Transverse colon (tissue), 4 donors: ENCODE measurements around the gene FDX1. TPM values are rescaled to one million over a fixed set of nuclear protein-coding genes. Genes with fewer than 3 reads are reported as not detected.
"Not testable (repeated sequence)": the region's sequence is repeated elsewhere in the genome, so short reads cannot be mapped to it uniquely, and the experiment has no call there.

Experiments used
- DNase-seq: peaks from one replicate; pipeline ENCODE4 v3.0.0-alpha.2; 2019
- H3K27ac ChIP-seq, 4 donors: fragments of 200-600 bp; sonication (generic); 2 replicates each; pipeline ENCODE4 v1.5.1; 2016 to 2018; ENCODE audit warnings: inconsistent platforms in 4 of 4
- H3K27me3 ChIP-seq: fragments of 200-600 bp; sonication (generic); 2 replicates; pipeline ENCODE4 v1.5.1; 2017; ENCODE audit warnings: inconsistent platforms
- H3K36me3 ChIP-seq, 4 donors: fragments of 200-600 bp; sonication (generic); 2 replicates each; pipeline ENCODE4 v1.5.1; 2017 to 2019; ENCODE audit warnings: inconsistent platforms in 4 of 4
- H3K4me1 ChIP-seq, 4 donors: fragments of 200-600 bp; sonication (generic); 2 replicates each; pipeline ENCODE4 v1.5.1; 2017 to 2020; ENCODE audit warnings: inconsistent platforms in 4 of 4
- H3K4me3 ChIP-seq, 4 donors: fragments of 200-600 bp; sonication (generic); 1 replicate in 1 of 4; 2 replicates in 3 of 4; pipeline versions ENCODE4 v1.5.1 to v1.6.1; 2017 to 2019; ENCODE audit warnings: inconsistent platforms in 4 of 4
- H3K9me3 ChIP-seq, 2 donors: fragments of 200-600 bp; sonication (generic); 2 replicates each; pipeline ENCODE4 v1.5.1; 2017 to 2019; ENCODE audit warnings: inconsistent platforms in 2 of 2
- CTCF ChIP-seq, 5 experiments: fragments of 200-600 bp in 3 of 5; fragments of 450-650 bp in 2 of 5; sonication (generic) in 3 of 5; IDR thresholded peaks; 1 replicate in 2 of 5; 2 replicates in 3 of 5; pipeline ENCODE4 v1.5.1; 2016 to 2017; ENCODE audit warnings: antibody characterized with exemption in 5 of 5, inconsistent platforms in 3 of 5, mild to moderate bottlenecking in 2 of 5, moderate library complexity in 1 of 5
- EP300 ChIP-seq: sonication (generic); formaldehyde crosslinking; IDR thresholded peaks from one replicate; pipeline ENCODE4 v1.6.1; 2017; ENCODE audit warnings: antibody characterized with exemption, low read depth
- POLR2A ChIP-seq: fragments of 450-650 bp; IDR thresholded peaks from one replicate; pipeline ENCODE4 v1.6.1; 2016; ENCODE audit warnings: antibody characterized with exemption, mild to moderate bottlenecking, moderate library complexity
- POLR2AphosphoS5 ChIP-seq, 3 donors: sonication (generic); formaldehyde crosslinking; IDR thresholded peaks; one replicate each; pipeline ENCODE4 v1.6.1; 2016; ENCODE audit warnings: antibody characterized with exemption in 3 of 3
- WGBS, 2 donors: methylation state at CpG; one replicate each; pipeline ENCODE4 v1.1.5; 2018; ENCODE audit warnings: low coverage in 1 of 2; 5-methylcytosine and 5-hydroxymethylcytosine counted together
- in situ Hi-C, 4 donors: fragments of 200-750 bp; cut with MboI; loops; one replicate each; pipeline versions ENCODE4 v1.15.0 to v1.15.1; 2017; ENCODE audit warnings: low sequenced_read_pairs in 3 of 4, low pct_ligation_motif_present in 1 of 4, low pct_unique_long_range_greater_than_20kb in 1 of 4
- intact Hi-C: fragments of 100-400 bp; cut with DNase I; formaldehyde crosslinking; loops from one replicate; pipeline ENCODE4 v1.15.1; 2023; ENCODE audit warnings: low total_unique reads
- total RNA-seq, 4 donors: library from RNA; depleted of rRNA; stranded (reverse); fragments of >200 nt; gene quantifications; one replicate each; pipeline ENCODE4 v1.1.0, GENCODE V29; 2016

FDX1 gene
- total RNA-seq, 4 donors from 2014 or later: 25.4 to 28.9 (median 26.8) TPM

GRCh38 chr11:110410651-110411050, 19.1 kb upstream of the FDX1 start:
- Histone ChIP-seq H3K9me3 (no peaks in the 10 kb centered on the region), H3K27me3 (no peaks in the 10 kb centered on the region), H3K4me3 (no peak overlapping the region), H3K36me3 (no peaks in the 10 kb centered on the region), H3K27ac (no peak overlapping the region), H3K4me1 (no peaks in the 10 kb centered on the region)
- DNase-seq: no peak
- intact Hi-C loops: no loop called here
- in situ Hi-C loops: no loop called here
- WGBS, 2 donors: 94 to 100% methylated on average over 1 of the region's 1 CpG
- TF ChIP-seq POLR2A: no peak
- no peak for TF ChIP-seq CTCF (IDR thresholded peaks at IDR 0.05)
- TF ChIP-seq EP300: no peak
- TF ChIP-seq POLR2AphosphoS5 (IDR thresholded peaks at IDR 0.05): no peak

GRCh38 chr11:110415081-110415480, 14.7 kb upstream of the FDX1 start:
- Histone ChIP-seq H3K36me3 (no peaks in the 10 kb centered on the region), H3K4me3 (no peak overlapping the region), H3K4me1 (no peaks in the 10 kb centered on the region), H3K27me3 (no peaks in the 10 kb centered on the region), H3K27ac (no peak overlapping the region), H3K9me3 (no peaks in the 10 kb centered on the region)
- no peak for TF ChIP-seq CTCF (IDR thresholded peaks at IDR 0.05)
- no peak for TF ChIP-seq POLR2AphosphoS5 (IDR thresholded peaks at IDR 0.05)
- TF ChIP-seq POLR2A: no peak
- no peak for TF ChIP-seq EP300
- no peak for DNase-seq
- WGBS, 2 donors: 92 to 95% methylated on average over 2 of the region's 2 CpGs
- in situ Hi-C loops (no loop called here), intact Hi-C loops (no loop called here)

- intact Hi-C loops: loop anchor here (2.0 kb wide), 1 partner anchor 225 kb away; no protein-coding TSS in a partner anchor
- H3K4me3 ChIP-seq, H3K9me3 ChIP-seq, H3K27me3 ChIP-seq, H3K27ac ChIP-seq, H3K36me3 ChIP-seq, in situ Hi-C loops, H3K4me1 ChIP-seq, DNase-seq: not testable (repeated sequence)
- WGBS, 2 donors: 58 to 93% methylated on average over 3 to 6 of the region's 6 CpGs
Measured at GRCh38 chr11:110421658-110422057, 8.1 kb upstream of the FDX1 start.

GRCh38 chr11:110422306-110422905, 7.3 kb upstream of the FDX1 start:
- H3K9me3 ChIP-seq: peaks cover 0 to 4% of the 10 kb centered on the region in 2 donors
- H3K27ac ChIP-seq: no peak overlapping the region
- TF ChIP-seq CTCF (IDR thresholded peaks at IDR 0.05): no peak
- no peak for TF ChIP-seq POLR2A
- TF ChIP-seq POLR2AphosphoS5 (IDR thresholded peaks at IDR 0.05): no peak
- TF ChIP-seq EP300: no peak
- WGBS, 2 donors: 89 to 92% methylated on average over 2 of the region's 2 CpGs
- H3K4me1 ChIP-seq: no peaks in the 10 kb centered on the region
- no peak for DNase-seq
- H3K27me3 ChIP-seq: no peaks in the 10 kb centered on the region
- intact Hi-C loops: loop anchor here (2.0 kb wide), 1 partner anchor 226 kb away; no protein-coding TSS in a partner anchor
- no peaks in the 10 kb centered on the region for H3K36me3 ChIP-seq
- in situ Hi-C loops: no loop called here
- no peak overlapping the region for H3K4me3 ChIP-seq
